AG04450 (cell line): Measurements from ENCODE around the gene MCM5. TPM values are rescaled to one million over a fixed set of nuclear protein-coding genes. Genes with fewer than 3 reads are reported as not detected.

ENCODE experiments used
- CTCF ChIA-PET: fragments of 300-600, 350-600 bp; formaldehyde crosslinking; extraction: SDS; loops from one replicate; lab custom pipeline; 2022; ENCODE audit warnings: antibody characterized with exemption, inconsistent platforms; lab: Charles Lee
- POLR2A ChIA-PET: fragments of 350-600 bp; formaldehyde crosslinking; extraction: SDS; loops from one replicate; lab custom pipeline; 2021; ENCODE audit warnings: antibody characterized with exemption, inconsistent platforms; lab: Yijun Ruan, JAX
- DNase-seq: peaks from one replicate; pipeline ENCODE4 v3.0.0-alpha.2; 2011; ENCODE audit warnings: low read depth, low spot score
- H3K27ac ChIP-seq: one replicate; pipeline ENCODE4 v1.5.1; 2012; ENCODE audit warnings: low read depth, low read length, control low read depth
- H3K27me3 ChIP-seq: one replicate; pipeline ENCODE4 v1.6.0; 2012; ENCODE audit warnings: low read length; ENCODE audit not compliant: control insufficient read depth, insufficient read depth
- H3K4me3 ChIP-seq: 2 replicates; pipeline ENCODE4 v1.5.1; 2011; ENCODE audit warnings: mild to moderate bottlenecking, low read depth, low read length, control low read depth
- H3K9me3 ChIP-seq: 2 replicates; pipeline ENCODE4 v1.5.1; 2012; ENCODE audit warnings: low read length; ENCODE audit not compliant: control insufficient read depth, insufficient read depth
- polyA plus RNA-seq: library from polyadenylated mRNA; depleted of rRNA; stranded (reverse); fragments of >200 nt; gene quantifications from 2 replicates; pipeline ENCODE4 v1.2.3, GENCODE V29; 2011
- TF ChIP-seq, protein P1 (sequence below): IDR thresholded peaks from 2 replicates; pipeline ENCODE4 v1.5.1; 2011; ENCODE audit warnings: low read depth, low read length, control low read depth, inconsistent platforms

Gene MCM5
- polyA plus RNA-seq, 1 experiment, result 12.0 TPM

DNA sequence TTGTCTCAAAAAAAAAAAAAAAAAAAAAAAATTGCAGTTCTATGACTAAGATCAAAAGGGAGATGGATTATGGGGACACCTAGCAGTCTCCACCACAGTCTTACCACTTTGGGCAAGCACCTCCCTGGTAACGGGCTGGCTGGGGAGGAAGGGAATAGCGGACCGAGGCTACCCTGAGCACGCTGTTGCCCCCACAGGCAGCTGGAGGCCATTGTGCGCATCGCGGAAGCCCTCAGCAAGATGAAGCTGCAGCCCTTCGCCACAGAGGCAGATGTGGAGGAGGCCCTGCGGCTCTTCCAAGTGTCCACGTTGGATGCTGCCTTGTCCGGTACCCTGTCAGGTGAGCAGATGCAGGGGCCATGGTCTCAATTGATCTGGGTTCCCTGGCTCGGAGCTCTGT is 21.2 kb downstream of the MCM5 start:
- DNase-seq, result no peak
- no peaks in the 10 kb centered on the region for H3K27me3 ChIP-seq
- TF ChIP-seq, protein P1, sequence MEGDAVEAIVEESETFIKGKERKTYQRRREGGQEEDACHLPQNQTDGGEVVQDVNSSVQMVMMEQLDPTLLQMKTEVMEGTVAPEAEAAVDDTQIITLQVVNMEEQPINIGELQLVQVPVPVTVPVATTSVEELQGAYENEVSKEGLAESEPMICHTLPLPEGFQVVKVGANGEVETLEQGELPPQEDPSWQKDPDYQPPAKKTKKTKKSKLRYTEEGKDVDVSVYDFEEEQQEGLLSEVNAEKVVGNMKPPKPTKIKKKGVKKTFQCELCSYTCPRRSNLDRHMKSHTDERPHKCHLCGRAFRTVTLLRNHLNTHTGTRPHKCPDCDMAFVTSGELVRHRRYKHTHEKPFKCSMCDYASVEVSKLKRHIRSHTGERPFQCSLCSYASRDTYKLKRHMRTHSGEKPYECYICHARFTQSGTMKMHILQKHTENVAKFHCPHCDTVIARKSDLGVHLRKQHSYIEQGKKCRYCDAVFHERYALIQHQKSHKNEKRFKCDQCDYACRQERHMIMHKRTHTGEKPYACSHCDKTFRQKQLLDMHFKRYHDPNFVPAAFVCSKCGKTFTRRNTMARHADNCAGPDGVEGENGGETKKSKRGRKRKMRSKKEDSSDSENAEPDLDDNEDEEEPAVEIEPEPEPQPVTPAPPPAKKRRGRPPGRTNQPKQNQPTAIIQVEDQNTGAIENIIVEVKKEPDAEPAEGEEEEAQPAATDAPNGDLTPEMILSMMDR, result no peak
- no peak overlapping the region for H3K27ac ChIP-seq
- CTCF ChIA-PET, result interaction anchor here (1.8 kb wide), 1 partner anchor 9 kb away, joined by 12 read pairs; no protein-coding TSS in a partner anchor
- no peak overlapping the region for H3K4me3 ChIP-seq
- H3K9me3 ChIP-seq, result no peaks in the 10 kb centered on the region; the same call in 1 of the 2 replicates
- POLR2A ChIA-PET, result interaction anchor here (0.7 kb wide), 1 partner anchor 18 kb away, joined by 9 read pairs; no protein-coding TSS in a partner anchor

DNA sequence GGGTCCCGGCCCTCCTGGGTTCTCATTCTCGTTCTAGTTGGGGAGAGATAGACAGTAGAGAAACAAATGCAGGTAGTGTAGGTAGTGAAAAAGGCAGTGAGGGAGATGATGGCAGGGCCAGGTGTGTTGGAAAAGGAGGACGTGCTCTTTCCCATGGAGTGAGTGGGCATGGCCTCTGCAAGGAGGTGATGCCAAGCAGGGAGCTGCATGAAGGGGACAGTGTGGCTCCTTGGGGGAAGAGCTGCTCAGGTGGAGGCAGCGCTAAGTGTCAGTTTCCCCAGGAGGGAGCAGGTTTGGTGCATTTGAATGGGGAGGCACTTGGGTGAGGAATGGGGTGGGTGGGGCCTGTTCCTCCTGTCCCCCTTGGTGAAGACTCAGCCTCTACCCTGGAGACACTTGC is 22.2 kb downstream of the MCM5 start:
- POLR2A ChIA-PET, result no interaction called here
- TF ChIP-seq, protein P1, result no peak
- CTCF ChIA-PET, result no interaction called here

DNA sequence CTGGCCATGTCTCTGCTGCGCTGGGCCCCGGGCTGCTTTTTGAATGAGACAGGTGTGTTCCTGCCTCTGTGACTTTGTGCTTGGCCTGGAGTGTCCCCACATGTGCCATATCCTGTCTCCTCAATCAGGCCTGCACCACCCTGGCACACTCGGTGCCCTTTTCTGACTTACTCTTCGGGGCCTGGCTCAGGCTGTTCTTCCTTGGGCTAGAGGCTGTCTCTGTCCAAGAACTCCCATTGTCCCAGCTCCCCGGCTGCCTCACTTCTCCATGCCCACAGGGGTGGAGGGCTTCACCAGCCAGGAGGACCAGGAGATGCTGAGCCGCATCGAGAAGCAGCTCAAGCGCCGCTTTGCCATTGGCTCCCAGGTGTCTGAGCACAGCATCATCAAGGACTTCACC is 23.0 kb downstream of the MCM5 start:
- POLR2A ChIA-PET, result no interaction called here
- Histone ChIP-seq H3K9me3 (no peaks in the 10 kb centered on the region; the same call in 1 of the 2 replicates), H3K27me3 (no peaks in the 10 kb centered on the region), H3K27ac (no peak overlapping the region), H3K4me3 (no peak overlapping the region)
- DNase-seq, result no peak
- TF ChIP-seq, protein P1, result no peak
- CTCF ChIA-PET, result no interaction called here

More for the DNA sequence above, 22.2 kb downstream of the MCM5 start:
- H3K27me3 ChIP-seq, result no peaks in the 10 kb centered on the region
- no peak for DNase-seq
- H3K4me3 ChIP-seq, result no peak overlapping the region
- no peaks in the 10 kb centered on the region; the same call in 1 of the 2 replicates for H3K9me3 ChIP-seq
- H3K27ac ChIP-seq, result no peak overlapping the region

DNA sequence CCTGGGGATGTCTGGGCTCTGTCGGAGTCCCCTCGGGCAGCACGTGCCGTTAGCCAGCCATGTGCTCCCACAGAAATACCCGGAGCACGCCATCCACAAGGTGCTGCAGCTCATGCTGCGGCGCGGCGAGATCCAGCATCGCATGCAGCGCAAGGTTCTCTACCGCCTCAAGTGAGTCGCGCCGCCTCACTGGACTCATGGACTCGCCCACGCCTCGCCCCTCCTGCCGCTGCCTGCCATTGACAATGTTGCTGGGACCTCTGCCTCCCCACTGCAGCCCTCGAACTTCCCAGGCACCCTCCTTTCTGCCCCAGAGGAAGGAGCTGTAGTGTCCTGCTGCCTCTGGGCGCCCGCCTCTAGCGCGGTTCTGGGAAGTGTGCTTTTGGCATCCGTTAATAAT is 24.1 kb downstream of the MCM5 start:
- no peaks in the 10 kb centered on the region; the same call in 1 of the 2 replicates for H3K9me3 ChIP-seq
- POLR2A ChIA-PET, result no interaction called here
- CTCF ChIA-PET, result interaction anchor here (1.3 kb wide), 1 partner anchor 159 kb away, joined by 6 read pairs; no protein-coding TSS in a partner anchor
- H3K4me3 ChIP-seq, result no peak overlapping the region
- H3K27ac ChIP-seq, result no peak overlapping the region
- no peak for DNase-seq
- no peaks in the 10 kb centered on the region for H3K27me3 ChIP-seq
- TF ChIP-seq, protein P1, result no peak

DNA sequence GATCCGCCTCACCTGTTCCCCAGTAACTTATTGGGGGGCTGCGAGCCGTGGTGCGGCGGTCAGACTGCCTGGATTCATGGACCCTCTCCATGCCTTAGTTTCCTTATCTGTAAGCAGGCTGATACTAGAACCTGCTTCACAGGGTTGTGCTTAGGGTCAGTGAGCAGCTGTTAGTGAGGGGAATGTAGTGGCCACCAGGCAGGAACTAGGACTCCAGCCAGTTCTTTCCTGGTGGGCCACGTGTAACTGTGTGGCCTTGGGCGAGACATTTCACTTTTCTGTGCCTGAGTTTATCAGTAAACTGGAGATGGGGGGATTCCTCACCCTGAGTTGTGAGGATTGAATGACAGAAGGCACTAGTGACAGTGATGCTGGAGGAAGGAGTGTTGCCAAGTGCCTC is 24.8 kb downstream of the MCM5 start:
- ChIA-PET POLR2A (no interaction called here), CTCF (interaction anchor here (0.6 to 1.3 kb wide), 5 partner anchors 117 to 641 kb away, joined by 3 to 7 read pairs (median 3); no protein-coding TSS in a partner anchor)
- TF ChIP-seq, protein P1, result no peak
- H3K4me3 ChIP-seq, result no peak overlapping the region
- H3K27ac ChIP-seq, result no peak overlapping the region
- no peaks in the 10 kb centered on the region for H3K27me3 ChIP-seq
- DNase-seq, result no peak
- H3K9me3 ChIP-seq, result no peaks in the 10 kb centered on the region; the same call in 1 of the 2 replicates
